ENCODE data around the gene PTS.
"Not testable (repeated sequence)": the region's sequence is repeated elsewhere in the genome, so short reads cannot be mapped to it uniquely, and the experiment has no call there.

PTS gene

GRCh38 chr11:112226062-112226830, at the start of gene PTS:
Gene PTS (plus strand): TSS chr11:112226428. CDS start chr11:112226444, 16 bp downstream.
- peak; percentile 74 to 75 for DNase-seq (ENCODE audit: low read depth in 2 of 2)

GRCh38 chr11:112177589-112177988, 48.6 kb upstream of the PTS start:
- no peak for DNase-seq (ENCODE audit: low read depth in 2 of 2)

- no peak for DNase-seq (ENCODE audit: low read depth in 2 of 2)
These were observed 47.8 kb upstream of the PTS start for GRCh38 chr11:112178428-112178827.

GRCh38 chr11:112178936-112179335, 47.3 kb upstream of the PTS start:
- no peak for DNase-seq (ENCODE audit: low read depth in 2 of 2)

- DNase-seq (ENCODE audit: low read depth in 2 of 2), result no peak
These were observed 46.6 kb upstream of the PTS start for GRCh38 chr11:112179601-112180000.

GRCh38 chr11:112182867-112183266, 43.4 kb upstream of the PTS start:
- no peak for DNase-seq (ENCODE audit: low read depth in 2 of 2)

- DNase-seq (ENCODE audit: low read depth in 2 of 2), result no peak
These were observed 40.3 kb upstream of the PTS start for GRCh38 chr11:112185883-112186282.

- DNase-seq (ENCODE audit: low read depth in 2 of 2), result no peak
These were observed 39.9 kb upstream of the PTS start for GRCh38 chr11:112186304-112186703.

- DNase-seq (ENCODE audit: low read depth in 2 of 2), result not testable (repeated sequence)
These were observed 31.1 kb upstream of the PTS start for GRCh38 chr11:112195113-112195512.

- DNase-seq (ENCODE audit: low read depth in 2 of 2), result no peak
These were observed 30.3 kb upstream of the PTS start for GRCh38 chr11:112195951-112196351.

- DNase-seq (ENCODE audit: low read depth in 2 of 2), result no peak
These were observed 29.6 kb upstream of the PTS start for GRCh38 chr11:112196519-112197087.

- not testable (repeated sequence) for DNase-seq (ENCODE audit: low read depth in 2 of 2)
These were observed 27.1 kb upstream of the PTS start for GRCh38 chr11:112199101-112199500.

GRCh38 chr11:112200252-112200651, 26.0 kb upstream of the PTS start:
- no peak for DNase-seq (ENCODE audit: low read depth in 2 of 2)

GRCh38 chr11:112206071-112206470, 20.2 kb upstream of the PTS start:
- no peak for DNase-seq (ENCODE audit: low read depth in 2 of 2)

- no peak for DNase-seq (ENCODE audit: low read depth in 2 of 2)
These were observed 15.3 kb upstream of the PTS start for GRCh38 chr11:112210890-112211289.

GRCh38 chr11:112211536-112211935, 14.7 kb upstream of the PTS start:
- no peak for DNase-seq (ENCODE audit: low read depth in 2 of 2)

- DNase-seq (ENCODE audit: low read depth in 2 of 2), result no peak
These were observed 13.9 kb upstream of the PTS start for GRCh38 chr11:112212290-112212689.

- DNase-seq (ENCODE audit: low read depth in 2 of 2), result no peak
These were observed 13.5 kb upstream of the PTS start for GRCh38 chr11:112212710-112213109.

- no peak for DNase-seq (ENCODE audit: low read depth in 2 of 2)
These were observed 12.5 kb upstream of the PTS start for GRCh38 chr11:112213753-112214152.

GRCh38 chr11:112215621-112216020, 10.6 kb upstream of the PTS start:
- DNase-seq (ENCODE audit: low read depth in 2 of 2), result no peak

GRCh38 chr11:112216561-112217105, 9.6 kb upstream of the PTS start:
- no peak for DNase-seq (ENCODE audit: low read depth in 2 of 2)

- no peak for DNase-seq (ENCODE audit: low read depth in 2 of 2)
These were observed 6.6 kb upstream of the PTS start for GRCh38 chr11:112219476-112220232.
